Measurements from ENCODE around the gene CLN5. TPM values are rescaled to one million over a fixed set of nuclear protein-coding genes. Genes with fewer than 3 reads are reported as not detected.
"Not testable (repeated sequence)": the region's sequence is repeated elsewhere in the genome, so short reads cannot be mapped to it uniquely, and the experiment has no call there.

CLN5 gene
- total RNA-seq, 3 donors from 2014 or later = 25.5 to 33.5 (median 26.3) TPM

DNA sequence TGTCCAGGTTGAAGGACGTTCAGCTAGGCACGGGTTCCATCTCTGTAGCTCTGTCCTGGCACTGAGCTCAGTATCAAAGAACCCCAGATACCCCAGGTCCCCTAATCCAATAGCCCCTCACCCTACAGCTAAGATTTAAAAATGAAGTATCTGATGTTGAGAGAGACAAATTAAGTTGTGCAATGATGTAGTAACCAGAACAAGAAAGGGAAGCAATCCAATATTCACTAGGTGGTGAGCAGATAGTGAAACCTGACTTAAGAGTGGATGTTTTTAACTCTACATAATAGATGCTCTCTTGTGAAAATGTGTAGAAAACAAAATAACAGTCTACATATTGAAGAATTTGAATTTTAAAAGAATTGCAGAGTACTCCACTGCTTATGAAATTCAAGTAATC is 41.8 kb upstream of the CLN5 start:
- no peaks in the 10 kb centered on the region for H3K4me1 ChIP-seq (ENCODE audit: low read depth)
- no peak overlapping the region for H3K4me3 ChIP-seq
- no peaks in the 10 kb centered on the region for H3K9me3 ChIP-seq
- no peaks in the 10 kb centered on the region for H3K36me3 ChIP-seq (ENCODE audit: low read depth)
- ATAC-seq (no peak), DNase-seq (no peak)
- intact Hi-C loops (cut with DNase I, micrococcal nuclease) = no loop called here
- TF ChIP-seq, protein P1, sequence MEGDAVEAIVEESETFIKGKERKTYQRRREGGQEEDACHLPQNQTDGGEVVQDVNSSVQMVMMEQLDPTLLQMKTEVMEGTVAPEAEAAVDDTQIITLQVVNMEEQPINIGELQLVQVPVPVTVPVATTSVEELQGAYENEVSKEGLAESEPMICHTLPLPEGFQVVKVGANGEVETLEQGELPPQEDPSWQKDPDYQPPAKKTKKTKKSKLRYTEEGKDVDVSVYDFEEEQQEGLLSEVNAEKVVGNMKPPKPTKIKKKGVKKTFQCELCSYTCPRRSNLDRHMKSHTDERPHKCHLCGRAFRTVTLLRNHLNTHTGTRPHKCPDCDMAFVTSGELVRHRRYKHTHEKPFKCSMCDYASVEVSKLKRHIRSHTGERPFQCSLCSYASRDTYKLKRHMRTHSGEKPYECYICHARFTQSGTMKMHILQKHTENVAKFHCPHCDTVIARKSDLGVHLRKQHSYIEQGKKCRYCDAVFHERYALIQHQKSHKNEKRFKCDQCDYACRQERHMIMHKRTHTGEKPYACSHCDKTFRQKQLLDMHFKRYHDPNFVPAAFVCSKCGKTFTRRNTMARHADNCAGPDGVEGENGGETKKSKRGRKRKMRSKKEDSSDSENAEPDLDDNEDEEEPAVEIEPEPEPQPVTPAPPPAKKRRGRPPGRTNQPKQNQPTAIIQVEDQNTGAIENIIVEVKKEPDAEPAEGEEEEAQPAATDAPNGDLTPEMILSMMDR (IDR thresholded peaks at IDR 0.05) = no peak

DNA sequence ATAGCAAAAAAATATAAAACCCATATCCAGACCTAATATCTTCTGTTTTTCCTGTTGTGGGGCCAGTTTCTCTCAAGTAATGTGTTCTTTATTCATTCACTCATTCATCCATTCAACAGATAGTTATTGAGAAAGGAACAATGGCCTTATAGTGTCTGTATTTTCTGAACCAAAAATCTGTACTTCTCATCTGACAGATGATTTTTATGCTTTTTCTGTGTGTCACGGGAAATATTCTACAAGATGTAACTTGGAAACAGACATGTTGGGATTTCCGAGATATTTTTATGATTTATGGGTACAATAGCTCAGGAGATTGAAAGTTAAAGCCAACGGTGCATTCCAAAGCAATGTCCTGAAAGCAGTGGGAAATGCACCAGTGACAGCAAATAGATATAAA is 37.9 kb upstream of the CLN5 start:
- TF ChIP-seq, protein P1 (IDR thresholded peaks at IDR 0.05) = no peak
- DNase-seq (no peak), ATAC-seq (no peak)
- no peaks in the 10 kb centered on the region for H3K9me3 ChIP-seq
- no peaks in the 10 kb centered on the region for H3K36me3 ChIP-seq (ENCODE audit: low read depth)
- intact Hi-C loops (cut with DNase I, micrococcal nuclease) = no loop called here
- H3K4me3 ChIP-seq = no peak overlapping the region
- no peaks in the 10 kb centered on the region for H3K4me1 ChIP-seq (ENCODE audit: low read depth)

DNA sequence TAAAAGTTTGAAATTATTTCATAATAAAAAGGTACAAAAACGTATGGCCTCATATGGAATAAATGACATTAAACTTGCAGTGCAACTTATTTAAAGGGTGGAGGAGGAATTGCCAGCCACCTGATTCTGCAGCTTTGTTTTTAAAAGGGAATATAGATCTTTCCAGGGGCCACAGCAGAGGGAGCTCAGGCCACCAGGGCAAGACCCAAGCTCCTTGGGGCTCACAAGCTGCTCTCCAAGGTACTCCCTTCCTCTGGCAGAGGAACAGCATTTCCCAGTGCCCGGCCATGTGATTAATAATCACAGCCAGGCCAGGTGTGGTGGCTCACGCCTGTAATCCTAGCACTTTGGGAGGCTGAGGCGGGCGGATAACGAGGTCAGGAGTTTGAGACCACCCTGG is 37.3 kb upstream of the CLN5 start:
- TF ChIP-seq, protein P1 (IDR thresholded peaks at IDR 0.05) = no peak
- peaks cover 5% of the 10 kb centered on the region for H3K9me3 ChIP-seq
- no peak overlapping the region for H3K4me3 ChIP-seq
- intact Hi-C loops (cut with DNase I, micrococcal nuclease) = no loop called here
- no peak for DNase-seq
- H3K4me1 ChIP-seq (ENCODE audit: low read depth) = no peaks in the 10 kb centered on the region
- H3K36me3 ChIP-seq (ENCODE audit: low read depth) = no peaks in the 10 kb centered on the region
- no peak for ATAC-seq

DNA sequence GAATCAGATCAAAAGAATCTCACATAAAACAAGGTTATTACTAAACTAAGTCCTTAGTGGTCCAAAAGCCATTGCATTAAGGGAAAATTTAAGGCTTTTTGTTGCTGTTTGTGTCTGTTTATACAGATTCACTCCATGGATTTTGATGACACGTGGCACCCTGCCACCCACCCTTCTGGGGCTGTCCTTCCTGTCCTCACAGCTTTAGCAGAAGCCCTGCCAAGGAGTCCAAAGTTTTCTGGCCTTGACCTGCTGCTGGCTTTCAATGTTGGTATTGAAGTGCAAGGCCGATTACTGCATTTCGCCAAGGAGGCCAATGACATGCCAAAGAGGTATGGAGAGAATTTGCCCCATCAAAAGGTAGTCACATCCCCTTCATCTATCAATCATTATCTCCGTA is 36.7 kb upstream of the CLN5 start:
- intact Hi-C loops (cut with DNase I, micrococcal nuclease) = no loop called here
- H3K9me3 ChIP-seq = peaks cover 12% of the 10 kb centered on the region
- H3K4me1 ChIP-seq (ENCODE audit: low read depth) = no peaks in the 10 kb centered on the region
- TF ChIP-seq, protein P1 (IDR thresholded peaks at IDR 0.05) = no peak
- H3K36me3 ChIP-seq (ENCODE audit: low read depth) = no peaks in the 10 kb centered on the region
- ATAC-seq (no peak), DNase-seq (no peak)
- no peak overlapping the region for H3K4me3 ChIP-seq

DNA sequence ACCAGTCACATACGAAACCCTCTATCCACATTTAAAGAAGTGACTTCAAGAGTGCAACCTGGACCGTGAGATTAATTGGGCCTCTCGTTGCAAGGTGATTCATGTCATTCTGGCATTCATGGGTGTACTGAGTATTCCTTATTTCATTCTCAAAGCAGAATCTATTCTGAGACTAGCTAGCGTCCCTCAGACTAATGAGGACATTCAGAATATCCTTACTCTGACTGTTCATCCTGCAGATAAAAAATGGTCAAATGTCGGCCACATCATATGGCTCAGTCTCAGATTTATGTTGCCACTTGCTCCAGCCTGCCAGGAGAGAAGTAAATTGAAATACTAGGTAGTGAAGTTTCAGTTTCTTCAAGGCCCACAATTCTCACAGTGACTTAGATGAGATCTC is 36.2 kb upstream of the CLN5 start:
- no peak for DNase-seq
- no peak overlapping the region for H3K4me3 ChIP-seq
- no peaks in the 10 kb centered on the region for H3K4me1 ChIP-seq (ENCODE audit: low read depth)
- no peaks in the 10 kb centered on the region for H3K36me3 ChIP-seq (ENCODE audit: low read depth)
- H3K9me3 ChIP-seq = peaks cover 16% of the 10 kb centered on the region
- TF ChIP-seq, protein P1 (IDR thresholded peaks at IDR 0.05) = no peak
- ATAC-seq = no peak
- intact Hi-C loops (cut with DNase I, micrococcal nuclease) = no loop called here

DNA sequence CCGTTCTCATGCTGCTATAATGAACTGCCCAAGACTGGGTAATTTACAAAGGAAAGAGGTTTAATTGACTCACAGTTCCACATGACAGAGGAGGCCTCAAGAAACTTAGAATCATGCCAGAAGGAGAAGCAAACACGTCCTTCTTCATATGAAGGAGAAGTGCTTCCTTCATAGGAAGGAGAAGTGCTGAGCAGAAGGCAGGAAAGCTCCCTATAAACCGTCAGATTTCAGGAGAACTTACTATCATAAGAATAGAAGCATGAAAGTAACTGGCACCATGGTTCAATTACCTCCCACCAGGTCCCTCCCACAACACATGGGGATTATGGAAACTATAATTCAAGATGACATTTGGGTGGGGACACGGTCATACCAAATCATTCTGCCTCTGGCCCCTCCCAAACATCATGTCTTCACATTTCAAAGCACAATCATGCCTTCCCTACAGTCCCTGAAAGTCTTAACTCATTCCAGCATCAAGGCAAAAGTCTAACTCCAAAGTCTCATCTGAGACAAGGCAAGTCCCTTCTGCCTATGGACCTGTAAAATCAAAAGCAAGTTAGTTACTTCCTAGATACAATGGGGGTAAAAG is 32.9 kb upstream of the CLN5 start:
- intact Hi-C loops (cut with DNase I, micrococcal nuclease) = no loop called here
- TF ChIP-seq, protein P1 (IDR thresholded peaks at IDR 0.05) = no peak
- H3K4me3 ChIP-seq = no peak overlapping the region
- H3K4me1 ChIP-seq (ENCODE audit: low read depth) = no peaks in the 10 kb centered on the region
- H3K9me3 ChIP-seq = peaks cover 17% of the 10 kb centered on the region
- H3K36me3 ChIP-seq (ENCODE audit: low read depth) = no peaks in the 10 kb centered on the region
- DNase-seq = no peak
- no peak for ATAC-seq

DNA sequence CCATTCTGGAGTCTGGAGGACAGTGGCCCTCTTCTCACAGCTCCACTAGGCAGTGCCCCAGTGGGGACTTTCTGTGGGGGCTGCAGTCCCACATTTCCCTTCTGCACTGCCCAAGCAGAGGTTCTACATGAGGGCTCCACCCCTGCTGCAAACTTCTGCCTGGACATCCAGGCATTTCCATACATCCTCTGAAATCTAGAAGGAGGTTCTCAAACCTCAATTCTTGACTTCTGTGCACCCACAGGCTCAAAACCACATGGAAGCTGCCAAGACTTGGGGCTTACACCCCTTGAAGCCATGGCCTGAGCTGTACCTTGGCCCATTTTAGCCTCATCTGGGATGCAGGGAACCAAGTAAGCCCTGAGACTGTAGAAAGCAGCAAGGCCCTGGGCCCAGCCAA is 32.1 kb upstream of the CLN5 start:
- ATAC-seq; intact Hi-C loops (cut with DNase I, micrococcal nuclease); H3K4me3 ChIP-seq; DNase-seq; H3K4me1 ChIP-seq (ENCODE audit: low read depth); H3K36me3 ChIP-seq (ENCODE audit: low read depth): not testable (repeated sequence)
- H3K9me3 ChIP-seq = peaks cover 17% of the 10 kb centered on the region
